GM08714 (cell line): ENCODE data around the gene CPE.

ENCODE experiments used
- H3K4me3 ChIP-seq: fragments of 200-500 bp; sonication (Bioruptor generic); 2 replicates; pipeline ENCODE4 v1.5.1; 2014; ENCODE audit warnings: mild to moderate bottlenecking, low read length, inconsistent platforms
- ZNF274 ChIP-seq: IDR thresholded peaks from 2 replicates; pipeline ENCODE4 v1.6.1; 2012; ENCODE audit warnings: mild to moderate bottlenecking, low read depth, low read length

The CPE gene

GRCh38 chr4:165516281-165516833, 137.5 kb downstream of the CPE start:
- no peak overlapping the region for H3K4me3 ChIP-seq
- TF ChIP-seq ZNF274 = no peak

DNA sequence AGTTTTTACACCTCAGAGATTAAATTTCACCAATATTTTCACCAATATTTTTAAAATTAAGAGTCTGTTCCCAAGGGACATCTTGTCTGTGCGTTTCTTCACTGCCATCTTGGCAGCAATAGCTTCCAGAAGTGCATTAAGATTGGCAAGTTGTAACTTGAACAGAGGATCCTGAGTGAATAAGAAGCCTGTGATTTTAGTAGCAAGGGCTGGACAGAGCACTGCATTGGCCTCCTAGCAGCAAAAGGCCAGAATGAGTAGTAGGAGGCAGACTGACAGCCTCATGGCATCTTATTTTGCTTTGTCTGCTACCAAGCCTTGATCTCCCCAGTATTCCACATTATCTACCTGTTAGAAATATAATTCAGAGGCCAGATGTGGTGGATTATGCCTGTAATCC, 138.4 kb downstream of the CPE start:
- TF ChIP-seq ZNF274 = no peak

DNA sequence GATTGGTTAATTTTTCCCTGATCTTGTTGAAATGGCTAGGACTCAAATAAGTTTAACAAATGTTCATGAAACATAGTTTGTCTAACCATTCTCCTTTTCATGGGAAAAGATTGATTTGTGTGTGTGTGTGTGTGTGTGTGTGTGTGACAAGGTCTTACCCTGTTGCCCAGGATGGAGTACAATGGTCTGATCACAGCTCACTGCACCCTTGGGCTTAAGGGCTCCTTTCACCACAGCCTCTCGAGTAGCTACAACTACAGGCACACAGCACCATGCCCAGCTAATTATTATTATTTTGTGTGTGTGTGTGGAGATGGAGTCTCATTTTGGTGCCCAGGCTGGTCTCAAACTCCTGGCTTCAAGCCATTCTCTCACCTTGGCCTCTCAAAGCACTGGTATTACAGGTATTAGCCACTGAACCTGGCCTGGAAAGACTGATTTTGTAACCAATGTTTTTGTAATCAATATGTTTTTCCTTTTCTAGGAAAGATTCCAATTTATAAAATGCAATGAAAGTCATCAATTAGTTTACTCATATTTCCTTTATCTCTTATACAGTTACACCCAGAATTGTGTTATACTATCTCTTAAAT, 139.3 kb downstream of the CPE start:
- TF ChIP-seq ZNF274 = no peak
- no peak overlapping the region for H3K4me3 ChIP-seq

More for the DNA sequence above, 138.4 kb downstream of the CPE start:
- H3K4me3 ChIP-seq = no peak overlapping the region

- no peak for TF ChIP-seq ZNF274
- no peak overlapping the region for H3K4me3 ChIP-seq
These were observed 139.9 kb downstream of the CPE start for GRCh38 chr4:165518686-165519085.

DNA sequence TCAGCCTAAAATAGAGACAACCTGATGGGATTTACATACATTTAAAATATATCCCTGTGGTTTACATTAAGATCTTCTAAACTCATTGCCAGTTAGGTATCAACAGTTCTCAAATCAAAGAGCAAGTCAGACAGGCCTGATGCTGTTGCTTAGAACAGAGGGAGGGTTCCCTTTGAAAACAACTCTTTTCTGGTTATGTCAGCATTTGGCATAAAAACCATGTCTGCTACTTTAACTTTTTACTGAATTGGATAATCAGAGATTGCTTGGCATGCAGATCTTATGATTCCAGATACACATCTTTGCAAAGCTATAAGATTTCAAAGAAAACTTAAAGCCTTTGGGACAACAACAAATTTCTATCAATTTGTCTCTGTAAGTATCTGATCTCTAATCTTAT, 140.8 kb downstream of the CPE start:
- TF ChIP-seq ZNF274 = no peak
- no peak overlapping the region for H3K4me3 ChIP-seq

GRCh38 chr4:165520086-165520485, 141.3 kb downstream of the CPE start:
- TF ChIP-seq ZNF274 = no peak
- no peak overlapping the region for H3K4me3 ChIP-seq

GRCh38 chr4:165522050-165522449, 143.2 kb downstream of the CPE start:
- no peak for TF ChIP-seq ZNF274
- H3K4me3 ChIP-seq = no peak overlapping the region

GRCh38 chr4:165524532-165525190, 145.9 kb downstream of the CPE start:
- no peak for TF ChIP-seq ZNF274
- H3K4me3 ChIP-seq = no peak overlapping the region

GRCh38 chr4:165532976-165533375, 154.2 kb downstream of the CPE start:
- no peak for TF ChIP-seq ZNF274
- no peak overlapping the region for H3K4me3 ChIP-seq

DNA sequence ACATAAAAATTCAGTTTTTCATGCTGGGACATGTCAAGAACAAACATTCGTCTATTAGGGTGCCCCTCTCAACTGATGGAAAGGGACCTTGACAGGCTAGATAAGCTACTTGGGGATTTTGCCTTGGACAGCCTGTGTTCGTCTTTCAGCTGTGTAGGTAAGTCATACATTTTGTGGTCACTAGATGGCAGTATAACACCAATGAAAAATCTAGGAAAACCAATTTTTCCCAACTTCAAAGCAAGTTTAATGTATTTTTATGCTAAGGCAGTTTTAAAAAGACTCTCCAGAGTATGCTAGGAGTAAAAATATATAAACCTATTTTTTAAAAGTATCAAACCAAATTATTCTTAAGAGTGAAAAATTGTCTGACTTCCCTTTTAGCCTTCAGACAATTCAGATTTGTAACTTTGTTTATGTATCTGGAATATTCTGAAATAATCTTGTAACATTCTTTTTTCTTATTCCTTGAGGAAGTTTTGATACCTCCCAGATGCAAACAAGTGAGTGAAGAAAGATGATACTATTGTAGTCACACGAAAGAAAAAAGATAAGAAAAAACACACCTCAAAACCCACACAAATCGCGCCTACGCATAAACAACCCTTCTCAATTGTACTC, 158.3 kb downstream of the CPE start:
- no peak for TF ChIP-seq ZNF274
- no peak overlapping the region for H3K4me3 ChIP-seq

GRCh38 chr4:165539801-165540200, 161.0 kb downstream of the CPE start:
- H3K4me3 ChIP-seq = no peak overlapping the region
- TF ChIP-seq ZNF274 = no peak

DNA sequence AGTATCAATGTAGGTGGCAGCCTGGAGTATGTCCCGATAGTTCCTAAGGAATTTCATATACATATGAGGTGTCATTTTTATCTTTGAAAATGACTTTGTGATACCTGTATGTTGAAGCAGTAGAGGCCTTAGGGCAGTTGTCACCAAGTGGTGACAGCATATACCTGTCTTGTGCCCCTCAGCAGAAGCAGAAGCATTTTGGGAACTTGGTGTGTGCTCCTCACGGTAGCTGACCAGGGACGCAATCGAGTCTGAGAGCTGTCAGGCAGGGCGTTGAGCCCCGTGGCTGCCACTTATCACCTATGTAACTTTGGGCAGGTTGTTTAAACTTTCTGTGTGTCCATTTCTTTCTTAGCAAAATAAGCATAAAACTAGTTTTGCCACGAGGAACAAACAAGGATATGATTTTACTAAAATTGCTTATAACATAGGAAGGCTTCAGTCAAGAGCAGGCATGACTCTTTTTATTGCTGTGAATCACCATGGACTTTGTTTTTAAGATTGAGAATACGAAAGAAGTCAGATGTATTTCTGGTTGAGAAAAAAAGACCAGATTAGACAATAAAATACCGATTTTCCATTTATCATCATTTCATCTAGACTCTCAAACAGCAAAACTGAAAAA, 161.5 kb downstream of the CPE start:
- no peak for TF ChIP-seq ZNF274
- H3K4me3 ChIP-seq = no peak overlapping the region

DNA sequence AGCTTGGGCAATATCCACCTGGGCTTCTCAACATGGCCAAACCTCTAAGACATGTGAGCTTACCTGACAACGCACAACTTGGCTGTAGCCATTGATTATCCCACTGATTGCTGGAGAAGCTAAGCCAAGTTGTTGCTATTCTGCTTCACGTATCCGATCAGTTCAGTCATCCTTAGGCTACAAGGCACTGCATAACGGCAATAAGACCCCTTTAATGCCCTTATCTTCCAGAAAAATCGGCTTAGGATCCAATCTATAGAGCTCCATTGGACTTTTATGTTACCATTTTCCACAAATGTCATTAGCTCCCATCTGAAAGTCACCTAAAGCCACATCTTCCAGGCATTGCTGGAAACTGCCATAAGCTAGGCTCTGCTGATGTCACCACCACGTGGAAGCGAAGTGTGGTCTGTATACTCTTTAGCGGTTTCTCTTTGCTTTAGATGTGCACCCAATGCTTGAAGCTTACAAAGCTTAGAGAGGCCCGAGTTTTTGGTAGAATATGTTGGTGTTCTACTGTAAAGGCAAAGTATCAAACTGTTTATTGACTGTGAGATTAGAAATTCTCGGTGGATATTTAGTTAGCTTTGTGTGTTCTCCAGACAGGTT, 163.1 kb downstream of the CPE start:
- no peak for TF ChIP-seq ZNF274
- no peak overlapping the region for H3K4me3 ChIP-seq

- no peak for TF ChIP-seq ZNF274
- no peak overlapping the region for H3K4me3 ChIP-seq
These were observed 163.7 kb downstream of the CPE start for GRCh38 chr4:165542476-165542875.
